ENCODE measurements around the gene ATP2C2.
A peak's percentile ranks its signal among the peaks of the same experiment; 100 is the strongest.

Gene ATP2C2

GRCh38 chr16:84477661-84478060 lies 109.3 kb downstream of the ATP2C2 start:
- DNase-seq (ENCODE audit: low spot score) = no peak

DNA sequence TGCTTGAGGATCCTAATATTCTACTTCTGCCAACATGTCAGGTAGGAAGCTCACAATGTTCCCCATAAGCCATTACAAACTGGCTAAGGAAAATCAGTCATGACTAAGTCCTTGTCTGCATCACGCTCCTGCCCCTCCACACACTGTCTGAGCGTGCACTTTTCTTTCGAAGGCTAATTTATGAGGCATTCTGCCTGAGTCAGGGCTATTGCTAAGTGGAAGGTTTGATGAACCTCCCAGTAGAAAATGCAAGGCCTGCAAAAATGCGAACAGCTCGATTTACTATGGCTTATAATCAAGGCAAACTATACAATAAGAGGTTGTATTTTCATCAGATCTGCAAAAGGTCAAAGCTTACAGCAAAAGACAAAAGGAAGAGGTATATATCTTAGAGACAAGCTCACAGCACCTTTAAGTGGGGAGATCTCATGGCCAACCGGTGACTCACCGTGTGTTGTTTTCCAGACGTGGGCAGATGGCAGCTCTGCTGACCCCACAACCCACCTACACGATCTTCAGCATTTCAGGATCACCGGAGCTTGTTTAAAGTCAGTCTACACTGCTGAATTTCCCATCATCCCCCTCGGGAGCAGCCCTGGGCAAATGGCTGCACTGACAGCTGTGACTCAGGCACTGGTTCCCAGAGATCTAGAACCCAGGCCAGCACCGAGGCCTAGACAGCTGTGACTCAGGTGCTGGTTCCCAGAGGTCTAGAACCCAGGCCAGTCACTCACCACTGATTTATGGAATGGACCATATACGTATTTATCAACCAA lies 110.0 kb downstream of the ATP2C2 start:
- no peak for DNase-seq (ENCODE audit: low spot score)

DNA sequence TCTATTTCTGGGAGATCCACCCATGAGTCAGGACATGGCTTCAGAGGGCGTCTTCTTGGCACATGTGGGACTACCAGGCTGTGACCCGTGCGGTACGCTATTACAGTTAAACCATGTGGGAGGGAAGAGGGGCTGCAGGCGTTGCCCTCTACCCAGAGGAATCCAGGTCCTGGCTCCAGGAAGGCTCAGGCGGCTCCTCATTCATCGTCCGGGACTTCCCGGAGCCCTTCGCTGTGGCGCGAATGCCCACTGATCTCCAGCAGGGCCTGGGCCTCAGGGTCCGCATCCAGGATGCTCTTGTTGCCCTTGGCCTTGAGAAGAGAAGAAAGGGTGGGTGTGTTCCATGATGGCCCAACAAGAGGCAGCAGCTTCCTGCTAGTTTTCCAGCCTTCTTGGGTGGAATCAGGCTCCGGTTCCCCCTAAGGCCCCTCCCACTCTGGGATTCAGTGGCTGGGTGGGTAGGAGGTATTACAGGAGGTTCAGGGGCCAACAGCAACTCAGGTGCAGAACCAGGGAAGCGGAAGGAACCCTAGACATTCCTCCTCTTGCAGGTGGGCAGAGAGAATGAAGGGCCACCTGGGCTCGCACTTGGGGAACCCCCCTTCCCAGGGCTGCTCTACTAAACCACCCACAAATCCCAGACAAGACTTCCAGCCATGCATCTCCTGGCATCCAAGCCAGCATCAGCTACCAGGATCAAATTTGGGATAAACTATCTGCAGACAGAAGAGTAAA lies 111.5 kb downstream of the ATP2C2 start:
- no peak for DNase-seq (ENCODE audit: low spot score)

DNA sequence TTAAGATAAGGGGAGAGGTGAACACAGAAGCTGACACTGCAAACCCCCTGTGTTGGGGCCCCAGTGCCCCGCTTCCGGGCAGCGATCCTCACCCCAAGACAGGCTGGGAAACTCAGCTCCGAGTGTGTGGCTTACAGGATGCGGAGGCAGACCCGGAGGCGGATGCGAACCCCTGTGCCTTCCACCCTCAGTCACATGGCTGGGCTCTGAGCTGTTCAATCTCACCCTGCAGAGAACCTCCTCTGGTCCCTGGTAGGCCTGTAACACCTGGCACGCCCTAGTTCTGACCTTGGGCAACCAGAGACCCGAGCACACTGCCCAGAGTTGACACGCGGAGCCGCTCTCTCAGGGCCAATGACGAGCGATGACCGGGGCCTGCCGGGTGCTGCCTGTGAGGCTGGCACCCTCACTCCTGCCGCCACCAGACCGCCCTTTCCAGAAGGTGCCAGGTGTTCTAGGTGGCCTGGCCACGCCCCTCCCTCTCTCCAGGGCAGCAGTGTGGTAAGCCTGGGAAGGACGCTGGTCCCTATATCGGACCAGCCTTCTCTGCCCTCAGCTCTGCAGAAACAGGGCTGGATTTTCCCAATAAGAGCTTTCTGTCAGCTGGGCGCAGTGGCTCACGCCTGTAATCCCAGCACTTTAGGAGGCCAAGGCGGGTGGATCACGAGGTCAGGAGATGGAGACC lies 112.9 kb downstream of the ATP2C2 start:
- DNase-seq (ENCODE audit: low spot score) = no peak

GRCh38 chr16:84482001-84482891 lies 113.9 kb downstream of the ATP2C2 start:
- no peak for DNase-seq (ENCODE audit: low spot score)

GRCh38 chr16:84482951-84483881 lies 114.9 kb downstream of the ATP2C2 start:
- DNase-seq (ENCODE audit: low spot score) = no peak

DNA sequence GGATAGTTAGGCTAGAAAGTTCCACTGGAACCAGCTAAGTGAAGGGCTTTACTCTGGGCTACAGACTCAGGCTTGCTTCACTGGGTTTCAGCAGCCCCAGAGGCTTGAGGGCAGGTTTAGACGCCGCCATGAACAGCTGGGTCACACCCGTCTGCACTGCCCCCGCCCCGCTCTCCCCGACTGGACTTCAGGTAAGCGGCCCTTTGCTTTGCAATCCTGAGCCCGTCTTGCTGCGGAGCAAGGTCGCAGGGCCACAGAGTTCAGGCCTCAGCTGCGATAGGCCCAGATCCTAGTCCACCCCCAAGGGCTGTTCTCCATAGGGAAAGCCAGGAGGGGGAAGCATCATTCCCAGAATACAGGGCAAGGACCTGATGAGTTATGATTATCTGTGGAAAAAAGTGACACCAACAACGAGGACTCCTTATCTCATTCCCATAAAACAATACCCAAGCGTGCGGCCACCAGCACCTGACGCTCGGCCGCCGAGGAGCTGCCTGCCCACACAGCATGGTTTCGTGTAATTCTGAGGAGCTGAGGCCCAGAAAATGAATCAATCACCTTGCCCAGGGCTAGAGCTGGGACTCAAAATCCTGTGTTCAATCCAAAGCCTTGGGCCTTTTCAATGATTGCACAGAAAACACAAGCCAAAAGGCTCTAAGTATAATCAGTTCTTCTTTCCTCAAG lies 115.7 kb downstream of the ATP2C2 start:
- no peak for DNase-seq (ENCODE audit: low spot score)

DNA sequence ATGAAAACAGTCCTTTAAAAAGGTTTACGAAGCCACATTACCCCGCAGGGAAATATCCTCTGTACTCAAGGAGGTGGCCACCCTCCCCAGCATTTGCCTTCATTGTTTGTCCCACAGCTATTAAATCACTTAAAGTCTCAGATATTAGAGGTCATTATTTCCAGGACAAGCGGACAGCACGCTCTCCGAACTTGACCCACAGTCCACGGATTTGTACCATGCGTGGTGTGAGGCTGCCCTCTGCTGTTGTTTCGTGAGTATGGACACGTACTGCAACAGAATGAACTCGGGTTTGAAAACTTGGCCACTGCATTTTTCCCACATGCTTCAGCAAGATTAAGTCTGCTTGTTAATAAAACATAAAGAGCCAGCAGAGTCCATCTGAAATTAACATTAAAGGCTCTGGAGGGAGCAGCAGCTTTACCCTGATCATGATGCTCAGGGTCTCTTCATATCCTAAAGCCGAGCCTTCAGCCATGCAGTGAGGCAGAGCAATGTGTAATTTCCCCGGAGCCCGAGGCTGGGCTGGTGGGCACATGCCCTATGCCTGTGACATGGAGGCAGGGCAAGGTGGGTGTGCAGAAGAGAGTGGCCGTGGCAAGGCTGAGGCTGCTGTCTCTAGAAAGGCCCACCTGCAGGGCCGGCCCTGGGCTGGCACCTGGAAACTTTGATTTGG lies 116.4 kb downstream of the ATP2C2 start:
- peak; percentile 27 for DNase-seq (ENCODE audit: low spot score)

DNA sequence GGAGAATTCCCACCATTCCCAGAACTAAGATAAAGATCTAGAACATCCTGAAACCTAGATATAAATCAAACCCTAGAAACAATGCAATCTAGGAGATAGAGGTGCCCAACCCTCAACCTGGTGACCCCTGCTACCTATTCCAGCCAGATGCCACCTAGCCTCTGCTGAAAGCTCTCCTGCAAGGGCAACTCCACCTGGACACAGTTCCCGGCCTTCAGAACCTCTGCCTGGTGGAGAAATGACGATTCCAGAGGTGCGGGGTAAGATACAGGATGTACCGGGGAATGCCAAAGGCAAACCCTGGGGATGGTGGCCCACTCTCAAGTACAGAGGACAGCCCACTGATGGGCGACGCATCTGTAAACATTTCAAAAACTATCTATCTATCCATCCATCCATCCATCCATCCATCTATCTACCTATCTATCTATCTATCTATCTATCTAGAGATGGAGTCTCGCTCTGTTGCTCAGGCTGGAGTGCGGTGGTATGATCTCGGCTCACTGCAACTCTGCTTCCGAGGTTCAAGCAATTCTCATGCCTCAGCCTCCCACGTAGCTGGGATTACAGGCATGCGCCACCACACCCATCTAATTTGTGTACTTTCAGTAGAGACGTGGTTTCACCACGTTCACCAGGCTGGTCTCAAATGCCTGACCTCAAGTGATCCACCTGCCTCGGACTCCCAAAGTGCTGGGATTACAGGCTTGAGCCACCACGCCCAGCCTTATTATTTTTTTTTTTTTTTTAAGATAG lies 117.1 kb downstream of the ATP2C2 start:
- DNase-seq (ENCODE audit: low spot score) = no peak

- no peak for DNase-seq (ENCODE audit: low spot score)
Measured at GRCh38 chr16:84486126-84486525, 117.8 kb downstream of the ATP2C2 start.

DNA sequence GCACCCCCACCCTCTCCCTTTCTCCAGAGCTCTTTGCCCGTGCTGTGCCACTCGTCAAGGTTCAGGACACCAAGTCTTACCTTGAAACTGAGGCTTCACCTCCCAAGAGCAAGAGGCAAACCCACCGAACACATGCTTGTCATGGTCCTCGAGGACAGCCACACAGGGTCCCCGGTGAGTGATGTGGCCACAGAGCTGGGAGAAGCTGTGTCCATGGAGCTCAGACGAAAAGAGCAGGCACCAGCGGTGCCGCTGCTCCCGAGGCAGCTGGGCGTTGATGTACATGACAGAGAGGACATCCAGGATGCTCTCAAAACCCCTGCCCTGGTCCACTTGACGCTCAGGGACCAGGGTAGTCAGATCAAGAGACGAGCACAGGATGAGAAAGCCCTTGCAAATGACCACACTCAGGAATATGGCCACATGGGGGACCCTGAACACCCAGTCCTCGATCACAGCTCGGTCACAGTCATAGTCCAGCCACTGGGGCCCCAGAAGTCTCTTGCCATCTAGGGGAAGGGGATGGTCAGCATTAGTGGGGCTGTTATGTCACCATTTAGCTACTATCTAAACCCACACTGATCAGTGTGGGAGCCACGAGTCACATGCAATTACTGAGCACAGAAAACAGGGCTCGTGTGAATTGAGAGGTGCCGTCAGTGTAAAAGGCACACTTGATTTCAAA lies 118.4 kb downstream of the ATP2C2 start:
- no peak for DNase-seq (ENCODE audit: low spot score)

- DNase-seq (ENCODE audit: low spot score) = no peak
Measured at GRCh38 chr16:84487358-84487757, 119.0 kb downstream of the ATP2C2 start.

DNA sequence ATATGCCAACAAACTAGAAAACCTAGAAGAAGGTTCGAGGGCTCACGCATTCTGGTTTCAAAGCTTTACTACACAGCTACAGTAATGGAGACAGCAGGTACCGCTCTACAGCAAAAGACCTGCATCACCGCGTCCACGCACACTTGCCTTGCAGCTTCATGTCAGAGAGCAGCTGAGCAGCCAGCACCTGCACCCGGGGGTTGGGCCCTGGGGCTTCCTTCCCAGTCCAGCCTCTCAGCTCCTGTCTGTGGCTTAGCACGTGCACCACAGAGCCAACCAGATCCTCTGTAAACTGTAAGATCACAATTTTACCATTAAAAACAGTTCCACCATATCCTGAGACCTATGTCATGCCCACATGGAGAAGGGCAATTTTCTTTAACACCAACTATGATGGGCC lies 120.8 kb downstream of the ATP2C2 start:
- DNase-seq (ENCODE audit: low spot score) = no peak

DNA sequence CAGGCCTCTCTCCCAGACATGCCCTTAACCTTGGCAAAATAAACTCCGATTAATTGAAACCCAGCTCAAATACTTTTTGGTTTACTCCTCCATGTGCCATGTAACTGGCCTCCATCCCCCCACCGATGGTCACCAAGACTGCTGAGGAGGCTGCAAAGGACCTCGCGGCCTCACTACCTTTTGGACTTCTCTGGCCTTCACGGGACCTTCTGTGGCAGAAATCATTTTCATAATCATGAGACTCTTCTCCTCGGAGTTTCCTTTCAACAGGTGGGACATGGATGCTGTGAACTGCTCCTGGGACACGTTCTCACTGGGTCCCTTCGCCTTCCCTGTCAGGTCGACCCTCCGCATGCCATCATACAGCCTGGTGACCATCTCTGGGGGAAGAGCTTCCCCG lies 127.2 kb downstream of the ATP2C2 start:
- no peak for DNase-seq (ENCODE audit: low spot score)

DNA sequence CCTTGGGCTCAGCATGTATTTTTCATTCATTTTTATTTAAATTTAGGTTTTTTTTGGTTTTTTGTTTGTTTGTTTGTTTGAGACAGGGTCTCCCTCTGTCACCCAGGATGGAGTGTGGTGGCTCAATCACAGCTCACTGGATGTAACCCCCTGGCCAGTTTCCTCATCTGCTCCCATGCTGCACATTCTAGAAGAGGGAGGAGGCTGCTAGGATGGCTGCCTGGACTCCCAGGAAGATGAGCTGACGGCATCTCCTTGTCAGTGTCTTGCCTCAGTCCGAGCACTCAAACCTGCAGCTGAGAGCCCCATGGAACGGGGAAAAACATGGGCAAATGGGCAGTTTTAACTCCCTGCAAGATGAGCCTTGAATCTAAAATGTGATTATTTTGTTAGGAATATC lies 128.7 kb downstream of the ATP2C2 start:
- DNase-seq (ENCODE audit: low spot score) = no peak

DNA sequence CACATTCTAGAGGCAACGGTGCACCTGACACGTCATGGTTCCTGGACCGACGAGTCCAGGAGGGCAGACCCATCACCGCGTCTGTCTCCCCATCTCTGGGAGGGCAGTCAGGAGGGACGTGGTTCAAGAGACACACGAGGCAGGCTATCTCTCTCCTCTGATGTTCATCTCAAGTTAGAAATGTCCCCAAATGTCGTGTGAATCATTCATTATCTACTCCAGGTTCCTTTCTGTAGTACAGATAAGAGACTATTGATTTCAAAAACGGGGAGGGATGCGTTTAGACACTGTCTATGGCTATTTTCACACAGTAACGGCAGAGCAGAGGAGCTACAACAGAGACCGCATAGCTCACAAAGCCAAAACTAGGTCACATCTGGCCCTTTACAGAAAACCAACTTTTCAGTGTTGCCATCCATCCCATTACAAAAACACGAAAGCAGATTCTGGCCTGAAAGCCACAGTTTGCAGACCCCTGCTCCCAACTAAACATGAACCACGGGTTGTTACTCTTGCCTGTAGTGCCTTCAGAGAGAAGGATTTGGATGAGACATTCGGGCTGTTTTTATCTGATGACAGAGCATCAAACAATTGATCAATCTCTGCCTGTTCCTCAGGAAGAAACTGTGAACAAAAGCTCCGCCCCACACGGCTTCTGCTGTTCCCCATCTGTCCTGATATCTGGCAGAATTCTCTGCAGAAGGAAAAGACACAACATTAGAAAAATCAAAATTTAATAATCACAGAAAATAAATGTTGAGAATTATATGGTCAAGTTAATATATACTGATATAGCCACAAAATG lies 129.3 kb downstream of the ATP2C2 start:
- DNase-seq (ENCODE audit: low spot score) = no peak

GRCh38 chr16:84498223-84498610 lies 129.9 kb downstream of the ATP2C2 start:
- DNase-seq (ENCODE audit: low spot score) = no peak

Measured in SW480 (cell line).